Effector CD4-positive, alpha-beta T cell (primary cell): ENCODE measurements around the gene TOR1AIP1.
"Not testable (repeated sequence)": the region's sequence is repeated elsewhere in the genome, so short reads cannot be mapped to it uniquely, and the experiment has no call there.

ENCODE experiments used
- DNase-seq: peaks from one replicate; pipeline ENCODE4 v3.0.0-alpha.2; 2020

TOR1AIP1 gene

DNA sequence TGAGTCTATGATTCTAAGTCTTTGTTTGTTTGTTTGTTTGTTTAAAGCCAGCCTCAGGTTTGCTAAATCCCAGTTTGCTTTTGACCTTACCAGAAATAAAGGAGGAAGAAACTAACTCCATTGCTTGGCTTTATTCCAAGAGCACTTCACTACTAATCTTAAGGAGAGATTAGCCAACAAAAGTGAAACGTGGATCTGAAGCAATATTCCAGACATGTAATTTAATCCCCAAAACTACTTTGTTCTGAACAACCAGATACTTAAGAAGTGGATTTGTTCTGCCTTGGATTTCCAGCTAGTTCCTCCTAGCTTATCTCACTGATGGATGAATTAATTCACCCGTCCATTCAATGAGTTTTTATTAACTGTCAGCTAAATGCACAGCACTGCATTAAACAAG lies 56.7 kb downstream of the TOR1AIP1 start:
- no peak for DNase-seq

DNA sequence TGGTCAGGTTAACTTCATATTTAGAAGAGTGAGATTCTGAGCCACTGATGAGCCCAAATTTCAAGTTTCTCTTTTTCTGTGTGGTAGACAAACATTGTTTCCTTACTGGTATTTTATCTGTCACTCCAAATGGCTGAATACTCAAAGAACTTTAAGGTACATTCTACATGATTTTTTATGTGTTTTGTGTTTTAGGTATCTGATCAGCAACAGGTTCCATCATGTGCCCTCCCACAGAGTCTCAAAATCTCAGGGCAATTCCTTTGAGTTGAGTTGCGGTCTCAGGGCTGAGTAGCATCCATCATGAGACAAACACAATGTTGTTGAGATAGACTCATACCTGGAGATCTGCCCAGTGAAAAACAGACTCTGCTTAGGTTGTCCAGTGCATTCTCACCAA lies 57.9 kb downstream of the TOR1AIP1 start:
- DNase-seq: no peak

DNA sequence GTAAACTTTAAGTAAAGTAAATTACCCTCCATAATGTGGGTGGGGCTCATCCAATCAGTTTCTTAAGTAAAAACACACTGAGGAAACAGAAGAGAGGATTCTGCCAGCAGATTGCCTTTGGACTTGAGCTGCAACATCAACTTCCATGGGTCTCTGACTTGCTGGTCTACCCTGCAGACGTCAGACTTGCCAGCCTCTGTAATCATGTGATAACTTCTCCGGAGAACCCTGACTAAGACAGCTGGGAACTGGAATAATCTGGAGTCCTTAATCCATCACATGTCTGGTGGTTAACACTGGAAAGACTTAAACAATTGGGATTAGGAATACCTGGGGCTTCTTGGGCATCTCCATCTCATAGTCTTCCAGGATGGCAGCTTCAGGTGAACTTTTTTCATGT lies 59.4 kb downstream of the TOR1AIP1 start:
- DNase-seq: no peak

DNA sequence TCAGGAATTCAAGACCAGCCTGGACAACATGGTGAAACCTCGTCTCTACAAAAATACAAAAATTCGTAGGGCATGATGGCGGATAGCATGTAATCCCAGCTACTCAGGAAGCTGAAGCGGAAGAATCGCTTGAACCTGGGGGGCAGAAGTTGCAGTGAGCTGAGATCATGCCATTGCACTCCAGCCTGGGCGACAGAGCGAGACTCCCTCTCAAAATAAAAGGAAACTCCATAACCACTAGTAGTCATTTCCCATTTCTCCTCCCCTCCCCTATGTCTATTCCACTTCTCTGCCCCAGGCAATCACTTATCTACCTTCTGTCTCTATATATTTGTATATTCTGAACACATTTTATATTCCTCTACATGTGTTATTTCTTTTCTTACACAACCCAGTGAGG lies 68.6 kb downstream of the TOR1AIP1 start:
- no peak for DNase-seq

DNA sequence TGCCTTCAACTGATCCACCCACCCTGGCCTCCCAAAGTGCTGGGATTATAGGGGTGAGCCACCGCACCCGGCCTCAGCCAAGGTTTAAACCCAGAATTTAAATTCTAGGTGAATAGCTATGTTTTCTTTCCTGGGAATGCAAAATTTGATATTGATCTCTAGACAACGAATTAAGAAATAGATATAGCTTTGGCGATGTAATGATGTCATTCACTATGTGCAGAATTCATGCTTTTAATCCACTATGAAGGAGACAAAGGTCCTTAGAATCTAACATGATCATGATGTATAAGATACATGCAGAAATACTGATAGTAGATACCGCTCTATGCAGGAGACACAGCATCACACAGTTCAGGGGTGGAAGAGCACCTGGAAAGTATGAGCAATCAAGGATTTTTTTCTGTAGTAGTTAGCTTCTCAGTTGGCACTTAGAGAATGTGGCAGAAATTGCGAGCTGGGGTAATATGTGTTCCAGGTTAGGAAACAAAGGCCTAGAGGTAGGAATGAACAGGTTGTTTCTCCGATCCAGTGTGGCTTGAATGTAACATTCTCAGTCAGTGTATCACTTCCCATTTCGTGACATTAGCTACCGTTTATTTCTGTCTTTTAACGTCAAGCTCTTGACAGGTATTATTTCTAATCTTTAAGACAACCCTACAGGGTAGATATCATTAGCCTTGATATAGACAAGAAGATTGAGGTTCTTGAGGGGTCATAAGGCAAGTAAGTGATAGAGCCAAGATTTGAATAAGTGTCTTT lies 69.5 kb downstream of the TOR1AIP1 start:
- no peak for DNase-seq

DNA sequence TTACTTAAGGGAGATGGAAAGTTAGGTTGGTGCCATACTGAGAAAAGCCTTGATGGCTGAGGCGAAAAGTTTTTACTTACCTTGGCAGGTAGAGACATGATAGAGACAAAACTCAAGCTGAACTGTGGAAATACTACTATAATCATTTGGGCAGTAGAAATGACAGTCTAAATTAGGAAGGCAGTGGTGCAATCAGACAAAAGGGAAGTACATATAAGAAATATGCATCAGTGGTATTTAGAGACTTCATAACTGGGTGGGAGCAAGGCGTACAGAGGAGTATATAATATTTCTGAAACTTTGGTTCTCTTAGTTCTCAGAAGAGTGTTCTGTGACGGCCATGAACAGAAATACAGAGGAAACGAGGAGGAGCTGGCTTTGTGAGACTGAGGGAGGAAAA lies 70.1 kb downstream of the TOR1AIP1 start:
- no peak for DNase-seq

DNA sequence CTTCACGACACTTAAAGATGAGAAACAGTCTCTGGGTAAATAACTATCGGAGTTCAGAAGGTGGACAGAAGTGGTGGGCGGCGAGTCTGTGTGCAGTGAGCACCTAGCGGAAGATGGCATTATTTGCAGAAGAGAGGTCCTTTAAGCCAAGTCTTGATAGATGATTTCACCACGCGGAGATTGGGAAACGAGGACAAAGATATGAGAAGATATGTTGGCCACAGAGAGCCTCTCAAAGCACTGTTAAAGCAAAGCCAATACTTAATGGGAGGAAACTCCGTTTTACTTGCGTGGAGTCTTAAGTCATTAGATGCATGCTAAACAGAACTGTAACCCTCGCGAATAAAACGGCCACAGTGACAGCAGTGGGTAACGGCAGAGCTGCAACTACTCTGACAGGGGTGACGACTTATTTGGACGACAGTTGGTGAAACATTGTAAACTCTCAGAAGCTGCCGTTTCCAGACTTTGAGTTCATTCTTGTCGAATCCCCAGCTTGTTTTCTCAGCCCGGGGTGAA lies 71.9 kb downstream of the TOR1AIP1 start:
- no peak for DNase-seq

DNA sequence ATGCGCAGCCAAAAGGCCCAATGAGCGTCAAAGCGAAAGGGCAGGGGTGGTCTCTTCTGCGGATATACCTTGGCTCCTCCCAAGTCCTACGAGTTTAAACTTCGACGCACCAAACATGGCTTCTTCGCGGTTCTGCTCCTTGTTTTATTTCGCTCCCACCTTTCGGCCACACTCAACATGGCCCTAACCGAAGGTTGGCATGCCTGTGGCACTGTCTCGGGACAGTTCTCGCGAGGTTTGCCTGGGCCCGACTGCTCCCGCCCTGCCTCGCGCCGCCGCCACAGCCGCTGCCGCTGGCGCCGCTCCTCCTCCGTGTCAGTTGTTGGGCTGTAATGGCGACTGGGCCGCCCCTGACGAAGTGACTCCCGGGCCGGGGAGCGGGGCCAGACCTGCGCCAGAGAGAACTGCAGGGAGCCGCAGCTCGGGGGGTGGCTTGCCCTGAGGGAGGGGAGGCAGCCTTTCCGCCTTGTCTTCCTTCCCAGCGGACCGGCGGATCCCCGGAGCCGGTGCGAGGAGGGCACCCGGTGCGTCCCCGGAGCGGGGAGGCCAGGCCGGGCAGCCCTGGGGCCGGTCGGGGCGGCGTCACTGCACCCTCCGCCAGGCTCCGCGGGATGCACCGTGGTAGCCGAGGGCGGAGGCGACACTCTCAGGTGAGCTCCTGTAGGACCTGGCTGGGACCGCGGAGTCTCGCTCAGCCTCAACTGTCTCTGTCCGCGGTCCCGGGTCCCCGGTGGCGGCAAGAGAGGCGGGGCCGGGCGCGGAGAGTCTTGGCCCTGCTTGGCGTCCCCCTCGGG lies 72.6 kb downstream of the TOR1AIP1 start, which contains the start of gene CEP350:
TSS of gene CEP350 (plus strand) at position 318 of the 794 bp plus-strand sequence. CDS start 31,372 bp downstream, outside the sequence.
- DNase-seq: peak; percentile 99

DNA sequence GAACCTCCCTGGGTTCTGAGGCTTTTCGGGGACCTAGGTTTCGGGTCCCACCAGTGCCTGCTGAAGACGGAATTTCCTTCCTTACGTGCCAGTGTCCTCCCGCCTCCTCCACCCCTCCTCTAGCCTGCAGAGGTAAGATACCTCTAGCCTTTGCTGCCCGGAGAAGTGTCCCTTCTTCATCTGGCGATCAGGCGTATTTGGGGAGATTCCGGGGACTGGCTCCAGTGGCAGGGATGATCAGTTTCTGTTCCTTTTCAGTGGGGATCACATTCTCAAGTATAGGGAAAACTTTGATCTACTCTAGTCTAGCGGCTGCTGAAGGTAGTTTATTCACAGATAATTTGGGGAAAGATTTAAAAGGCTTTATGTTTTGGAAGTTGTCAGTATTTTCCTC lies 73.2 kb downstream of the TOR1AIP1 start:
- no peak for DNase-seq

DNA sequence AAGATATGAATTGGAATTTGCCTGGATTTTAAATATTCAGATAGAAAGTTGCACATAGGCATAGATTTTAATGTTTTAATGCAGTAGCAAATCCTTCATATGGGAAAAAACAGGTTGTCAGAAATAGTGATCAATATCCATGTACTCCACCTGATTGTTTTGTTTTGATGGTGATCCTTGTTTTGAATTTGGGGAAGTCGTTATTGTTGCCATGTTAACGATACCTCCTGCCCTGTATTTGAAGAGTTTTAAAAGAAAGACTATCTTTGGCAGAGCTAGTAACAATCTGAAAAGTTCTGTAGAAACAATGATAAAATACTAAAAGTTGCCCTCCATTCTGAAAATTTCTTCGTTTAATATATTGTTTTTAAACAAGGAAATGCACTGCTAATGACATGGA lies 73.6 kb downstream of the TOR1AIP1 start:
- DNase-seq: no peak

DNA sequence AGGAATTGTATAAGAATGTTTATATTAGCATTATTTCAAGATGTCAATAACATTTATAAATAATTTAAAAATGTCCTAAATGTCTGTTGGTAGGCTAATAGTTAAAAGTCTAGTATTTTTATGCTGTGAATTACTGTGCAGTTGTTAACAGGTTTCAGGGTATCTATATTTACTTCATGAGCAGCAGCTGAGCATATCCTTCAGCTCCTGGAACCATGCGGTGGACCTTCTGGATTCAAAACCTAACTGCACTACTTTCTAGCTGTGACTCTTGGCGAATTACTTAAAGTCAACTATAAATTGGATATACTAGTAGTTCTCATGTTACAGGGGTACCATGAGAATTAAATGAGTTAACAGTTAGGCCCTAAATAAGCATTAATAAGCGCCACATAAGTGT lies 76.3 kb downstream of the TOR1AIP1 start:
- no peak for DNase-seq

DNA sequence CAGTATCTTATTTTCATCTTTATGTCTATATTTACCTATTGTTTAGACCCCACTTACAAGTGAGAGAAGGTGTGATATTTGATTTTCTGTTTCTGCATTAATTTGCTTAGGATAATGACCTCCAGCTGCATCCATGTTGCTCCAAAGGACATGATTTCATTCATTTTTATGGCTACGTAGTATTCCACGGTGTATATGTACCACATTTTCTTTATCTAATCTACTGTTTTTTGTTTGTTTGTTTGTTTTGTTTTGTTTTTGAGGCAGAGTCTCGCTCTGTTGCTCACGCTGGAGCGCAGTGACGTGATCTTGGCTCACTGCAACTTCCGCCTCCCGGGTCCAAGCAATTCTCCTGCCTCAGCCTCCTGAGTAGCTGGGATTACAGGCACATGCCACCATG lies 80.1 kb downstream of the TOR1AIP1 start:
- not testable (repeated sequence) for DNase-seq

DNA sequence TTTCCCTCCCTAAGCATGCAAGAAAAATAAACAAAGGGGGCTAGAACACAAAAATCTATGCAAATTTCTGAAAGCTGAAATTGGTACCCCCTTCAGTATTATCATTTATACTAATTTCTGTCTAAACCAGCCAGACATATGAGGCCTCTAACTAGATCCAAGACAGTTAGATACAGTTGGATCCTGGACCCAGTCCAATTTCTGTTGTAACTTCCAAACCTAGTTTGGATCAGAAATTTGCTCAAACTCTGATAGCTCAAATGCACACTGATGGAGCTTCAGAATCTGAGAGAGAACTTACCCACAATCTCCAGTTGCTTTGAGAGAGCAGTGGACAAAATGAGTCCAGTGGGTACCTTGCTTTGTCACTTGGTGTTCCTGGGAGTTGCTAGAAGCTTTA lies 84.5 kb downstream of the TOR1AIP1 start:
- DNase-seq: no peak

DNA sequence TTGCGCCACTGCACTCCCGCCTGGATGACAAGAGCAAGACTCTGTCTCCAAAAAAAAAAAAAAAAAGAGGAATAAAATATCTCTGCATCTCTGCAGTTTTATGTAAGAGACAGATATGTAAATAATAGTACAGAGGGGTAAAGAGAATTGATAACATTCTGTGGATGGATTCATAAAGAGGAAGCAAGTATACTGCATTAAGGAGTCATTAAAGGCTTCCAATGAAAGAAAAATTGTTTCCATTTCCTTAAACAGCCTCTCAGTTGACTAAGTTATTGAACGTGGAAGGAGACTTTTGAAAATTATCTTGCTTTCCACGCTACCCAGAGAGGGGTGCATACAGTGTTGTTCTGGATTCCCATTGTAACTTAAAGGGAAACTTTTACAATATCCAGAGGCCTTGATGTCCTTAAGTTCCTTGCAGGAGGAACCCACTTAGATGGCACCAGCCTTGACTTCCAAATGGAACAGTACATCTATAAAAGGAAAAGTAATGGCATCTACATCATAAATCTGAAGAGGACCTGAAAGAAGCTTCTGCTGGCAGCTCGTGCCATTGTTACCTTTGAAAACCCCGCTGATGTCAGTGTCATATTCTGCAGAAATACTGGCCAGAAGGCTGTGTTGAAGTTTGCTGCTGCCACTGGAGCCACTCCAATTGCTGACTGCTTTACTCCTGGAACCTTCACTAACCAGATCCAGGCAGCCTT lies 86.4 kb downstream of the TOR1AIP1 start:
- DNase-seq: no peak

DNA sequence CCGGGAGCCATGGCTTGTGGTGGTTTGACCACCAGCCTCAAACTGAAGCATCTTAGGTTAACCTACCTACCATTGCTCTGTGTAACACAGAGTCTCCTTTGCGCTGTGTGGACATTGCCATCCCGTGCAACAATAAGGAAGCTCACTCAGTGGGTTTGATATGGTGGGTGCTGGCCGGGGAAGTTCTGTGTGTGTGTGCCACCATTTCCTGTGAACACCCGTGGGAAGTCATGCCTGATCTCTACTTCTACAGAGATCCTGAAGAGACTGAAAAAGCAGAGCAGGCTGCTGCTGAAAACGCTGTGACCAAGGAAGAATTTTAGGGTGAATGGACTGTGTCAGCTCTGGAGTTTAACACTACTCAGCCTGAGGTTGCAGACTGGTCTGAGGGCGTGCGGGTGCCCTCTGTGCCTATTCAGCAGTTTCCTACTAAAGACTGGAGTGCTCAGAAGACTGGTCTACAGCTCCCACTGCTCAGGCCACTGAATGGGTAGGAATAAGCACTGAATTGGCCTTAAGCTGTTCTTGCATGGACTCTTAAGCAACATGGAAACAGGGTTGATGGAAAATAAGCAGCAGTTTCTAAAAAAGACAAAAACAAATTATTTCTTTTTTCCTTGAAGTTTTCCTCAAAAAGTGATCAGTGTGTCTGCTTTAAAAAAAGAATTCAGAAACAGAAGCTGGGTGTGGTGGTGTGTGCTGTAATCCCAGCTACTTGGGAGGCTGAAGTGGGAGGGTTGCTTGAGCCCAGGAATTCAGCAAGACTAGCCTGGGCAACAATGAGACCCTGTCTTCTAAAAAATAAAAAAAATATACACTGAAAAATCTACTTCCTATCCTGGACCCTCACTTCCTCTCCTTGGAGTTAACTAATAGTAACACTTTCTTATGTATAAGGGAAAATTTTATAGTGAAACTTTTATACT lies 87.2 kb downstream of the TOR1AIP1 start:
- DNase-seq: no peak
